Transverse colon (tissue), 3 donors: Measurements from ENCODE around the gene DNAJB5.

Experiments used
- POLR2A ChIP-seq: fragments of 450-650 bp; IDR thresholded peaks from one replicate; pipeline ENCODE4 v1.6.1; 2016; ENCODE audit warnings: antibody characterized with exemption, mild to moderate bottlenecking, moderate library complexity
- TF ChIP-seq, protein P1 (sequence below), 5 experiments: fragments of 200-600 bp in 3 of 5; fragments of 450-650 bp in 2 of 5; sonication (generic) in 3 of 5; IDR thresholded peaks; 1 replicate in 2 of 5; 2 replicates in 3 of 5; pipeline ENCODE4 v1.5.1; 2016 to 2017; ENCODE audit warnings: antibody characterized with exemption in 5 of 5, inconsistent platforms in 3 of 5, mild to moderate bottlenecking in 2 of 5, moderate library complexity in 1 of 5

DNA sequence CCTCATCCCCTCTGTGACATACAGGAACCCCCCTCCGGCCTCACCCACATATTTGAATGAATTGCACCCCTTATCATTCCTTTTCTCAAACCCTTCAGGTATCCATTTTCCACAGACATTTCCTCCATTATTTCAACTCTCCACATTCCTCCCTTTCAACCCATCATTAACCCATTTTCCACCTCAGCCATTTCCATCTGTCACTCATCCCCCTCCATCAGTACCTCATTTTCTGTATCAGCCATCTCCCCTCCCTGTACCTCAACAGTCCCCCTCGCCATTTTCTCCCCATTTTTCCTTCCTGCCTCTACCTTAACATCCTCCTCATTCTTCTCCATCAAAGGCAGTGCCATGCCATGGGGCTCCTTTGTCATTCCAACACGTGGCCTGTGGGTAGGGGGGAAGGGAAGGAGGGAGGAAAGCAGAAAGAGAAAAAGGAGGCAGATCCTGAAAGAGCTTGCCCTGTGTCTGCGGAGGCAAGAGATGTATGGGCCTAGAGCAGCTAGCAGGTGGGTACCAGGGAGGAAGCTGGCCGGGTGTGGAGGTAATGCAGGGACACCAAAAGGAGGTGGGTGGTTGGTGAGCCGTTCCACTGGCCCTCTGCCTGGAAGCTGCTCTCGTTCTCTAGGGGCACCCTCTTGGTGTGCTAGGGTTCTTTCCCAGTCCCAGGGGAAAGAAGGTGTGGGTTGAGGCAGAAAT lies 1.5 kb downstream of the DNAJB5 start:
- TF ChIP-seq, protein P1, sequence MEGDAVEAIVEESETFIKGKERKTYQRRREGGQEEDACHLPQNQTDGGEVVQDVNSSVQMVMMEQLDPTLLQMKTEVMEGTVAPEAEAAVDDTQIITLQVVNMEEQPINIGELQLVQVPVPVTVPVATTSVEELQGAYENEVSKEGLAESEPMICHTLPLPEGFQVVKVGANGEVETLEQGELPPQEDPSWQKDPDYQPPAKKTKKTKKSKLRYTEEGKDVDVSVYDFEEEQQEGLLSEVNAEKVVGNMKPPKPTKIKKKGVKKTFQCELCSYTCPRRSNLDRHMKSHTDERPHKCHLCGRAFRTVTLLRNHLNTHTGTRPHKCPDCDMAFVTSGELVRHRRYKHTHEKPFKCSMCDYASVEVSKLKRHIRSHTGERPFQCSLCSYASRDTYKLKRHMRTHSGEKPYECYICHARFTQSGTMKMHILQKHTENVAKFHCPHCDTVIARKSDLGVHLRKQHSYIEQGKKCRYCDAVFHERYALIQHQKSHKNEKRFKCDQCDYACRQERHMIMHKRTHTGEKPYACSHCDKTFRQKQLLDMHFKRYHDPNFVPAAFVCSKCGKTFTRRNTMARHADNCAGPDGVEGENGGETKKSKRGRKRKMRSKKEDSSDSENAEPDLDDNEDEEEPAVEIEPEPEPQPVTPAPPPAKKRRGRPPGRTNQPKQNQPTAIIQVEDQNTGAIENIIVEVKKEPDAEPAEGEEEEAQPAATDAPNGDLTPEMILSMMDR (IDR thresholded peaks at IDR 0.05), result no peak
- no peak for TF ChIP-seq POLR2A
